Measurements from ENCODE around the gene RPS16. TPM values are rescaled to one million over a fixed set of nuclear protein-coding genes. Genes with fewer than 3 reads are reported as not detected.

RPS16 gene
- total and polyA plus RNA-seq, 2 of the 8 experiments (the other 6 are each of a cell fraction or from before 2014, with no cell fraction given) = 2,433 to 7,810 TPM

GRCh38 chr19:39415111-39416046, 20.4 kb downstream of the RPS16 start:
- Histone ChIP-seq H4K8ac (ENCODE audit: extremely low read depth, insufficient read depth, low read length) (peak overlapping the region; percentile 18; the same call in 1 of the 2 replicates), H2AFZ (ENCODE audit: low read length) (no peak overlapping the region), H2BK15ac (ENCODE audit: low read length) (no peak overlapping the region), H4K20me1 (replicated peaks in 1 of 2; ENCODE audit: control insufficient read depth in 1 of 2, insufficient read depth in 2 of 2, low read length in 2 of 2) (peaks cover 7 to 22% of the 10 kb centered on the region in 2 experiments), H3K27me3 (replicated peaks in 1 of 4; ENCODE audit: control insufficient read depth in 3 of 4, extremely low read depth in 1 of 4, insufficient read depth in 3 of 4, low read length in 3 of 4) (no peaks in the 10 kb centered on the region), H3K79me1 (ENCODE audit: low read depth, low read length) (no peaks in the 10 kb centered on the region; the same call in 1 of the 2 replicates), H3K18ac (ENCODE audit: extremely low read depth, low read length) (no peak overlapping the region), H3K36me3 (ENCODE audit: control insufficient read depth in 2 of 4, insufficient read depth in 4 of 4, low read length in 3 of 4) (peaks cover 5 to 22% (median 10%) of the 10 kb centered on the region in 4 experiments), H3K4me1 (replicated peaks in 1 of 4; ENCODE audit: control insufficient read depth in 3 of 4, insufficient read depth in 4 of 4, low read length in 3 of 4) (peaks cover 4 to 27% (median 15%) of the 10 kb centered on the region in 4 experiments; a peak in 6 of 7 replicates), H2BK12ac (ENCODE audit: low read depth, low read length) (no peak overlapping the region), H3K4me3 (ENCODE audit: extremely low read depth in 1 of 4, insufficient read depth in 2 of 4, low read depth in 3 of 4, low read length in 4 of 4) (peak overlapping the region in 2 of 4 experiments; percentile 94 to 97; a peak in 3 of 8 replicates), H3K14ac (ENCODE audit: insufficient read length) (no peak overlapping the region), H3K4me2 (ENCODE audit: insufficient read depth in 1 of 2, low read depth in 2 of 2, low read length in 2 of 2) (peak overlapping the region; percentile 84 to 86; a peak in 3 of 4 replicates), H4K5ac (ENCODE audit: insufficient read length, low read depth, low read length) (no peak overlapping the region), H2BK120ac (replicated peaks; ENCODE audit: low read depth, low read length) (no peak overlapping the region), H3K23me2 (ENCODE audit: low read depth, low read length) (peaks cover 13% of the 10 kb centered on the region), H3K4ac (replicated peaks; ENCODE audit: insufficient read length, low read depth, low read length) (no peak overlapping the region), H3K23ac (ENCODE audit: insufficient read length) (no peak overlapping the region), H2BK5ac (ENCODE audit: low read depth, low read length) (no peak overlapping the region; the same call in 1 of the 2 replicates), H4K91ac (replicated peaks; ENCODE audit: insufficient read length, low read length) (no peak overlapping the region), H2BK20ac (ENCODE audit: low read length) (no peak overlapping the region), H3K9ac (replicated peaks in 1 of 4; ENCODE audit: extremely low read depth in 1 of 4, low read depth in 3 of 4, low read length in 3 of 4) (no peak overlapping the region), H3K79me2 (ENCODE audit: control insufficient read depth in 1 of 2, insufficient read depth in 2 of 2, low read length in 2 of 2) (peaks cover 6 to 17% of the 10 kb centered on the region in 2 experiments; a peak in 3 of 4 replicates), H2AK5ac (ENCODE audit: low read depth, low read length) (no peak overlapping the region), H3K27ac (ENCODE audit: low read depth, low read length) (no peak overlapping the region), H3K9me3 (ENCODE audit: insufficient read depth in 2 of 2, low read depth in 1 of 2, low read length in 1 of 2) (no peaks in the 10 kb centered on the region), H3K56ac (replicated peaks; ENCODE audit: insufficient read length, low read depth, low read length) (no peak overlapping the region)
- CTCF ChIA-PET (ENCODE audit: partially characterized antibody) = interaction anchor here (0.7 to 2.3 kb wide), 14 partner anchors 8 to 128 kb away, joined by 3 to 13 read pairs (median 6); partner anchors contain the start of genes RPS16 and SELENOV
- POLR2A ChIA-PET (ENCODE audit: partially characterized antibody) = interaction anchor here (0.6 to 25.7 kb wide), 10 partner anchors 8 to 104 kb away, joined by 3 to 1154 read pairs (median 6); partner anchors contain the start of genes MED29, PAF1, RPS16 and SAMD4B
- DNase-seq (ENCODE audit: low read depth in 1 of 2, low spot score in 2 of 2) (peak in 1 of 2 experiments; percentile 67), FAIRE-seq (peak; percentile 50)
- 78% methylated on average over 34 of the region's 35 CpGs; no CpG with 5 or more reads in 1 of the 2 experiments for WGBS, 2 experiments (ENCODE audit: extremely low coverage in 1 of 2, insufficient coverage in 1 of 2, insufficient read length in 1 of 2, insufficient replicate concordance in 2 of 2, low coverage in 1 of 2, low lambda C conversion rate in 2 of 2, missing lambda C conversion rate in 1 of 2)
- TF ChIP-seq CTCF (IDR thresholded peaks at IDR 0.05; ENCODE audit: control extremely low read depth in 1 of 3, insufficient read depth in 1 of 3, low read depth in 1 of 3, low read length in 3 of 3) = peak; percentile 40 to 86 (median 54)
- no peak for TF ChIP-seq FOSL1 (IDR thresholded peaks at IDR 0.05; ENCODE audit: insufficient read depth, low read depth, low read length)
- TF ChIP-seq HDAC6 (IDR thresholded peaks at IDR 0.05; ENCODE audit: low read depth, low read length) = no peak
- TF ChIP-seq ZNF274 (IDR thresholded peaks at IDR 0.05; ENCODE audit: borderline replicate concordance, extremely low read depth, low read length) = no peak
- TF ChIP-seq CBX8 (IDR thresholded peaks at IDR 0.05; ENCODE audit: borderline replicate concordance, low read depth, low read length) = no peak
- no peak for TF ChIP-seq GTF2F1 (IDR thresholded peaks at IDR 0.05; ENCODE audit: borderline replicate concordance, low read depth, low read length)
- peak; percentile 49 to 66 for TF ChIP-seq RAD21 (IDR thresholded peaks at IDR 0.05 in 1 of 2, conservative IDR thresholded peaks at IDR 0.05 in 1 of 2; ENCODE audit: low read depth in 2 of 2, low read length in 2 of 2)

Measured in H1 (cell line).